C4-2B (cell line): ENCODE results near the gene CFAP20DC.

Source experiments
- H3K27ac ChIP-seq: fragments of 450-650 bp; 2 replicates; pipeline ENCODE4 v1.5.1; 2017
- CTCF ChIP-seq: fragments of 450-650 bp; conservative IDR thresholded peaks from 2 replicates; pipeline ENCODE4 v1.5.1; 2017; ENCODE audit warnings: mild to moderate bottlenecking
- ZFX ChIP-seq: fragments of 450-650 bp; IDR thresholded peaks from 2 replicates; pipeline ENCODE4 v1.6.1; 2017

Gene CFAP20DC

GRCh38 chr3:58868097-58868779, 181.6 kb downstream of the CFAP20DC start:
- TF ChIP-seq ZFX (no peak), CTCF (no peak)
- H3K27ac ChIP-seq: no peak overlapping the region

GRCh38 chr3:58867621-58868020, 182.2 kb downstream of the CFAP20DC start:
- no peak overlapping the region for H3K27ac ChIP-seq
- TF ChIP-seq CTCF (no peak), ZFX (no peak)

- no peak overlapping the region for H3K27ac ChIP-seq
- no peak for TF ChIP-seq ZFX
- no peak for TF ChIP-seq CTCF
These were observed 183.7 kb downstream of the CFAP20DC start for GRCh38 chr3:58866079-58866478.

GRCh38 chr3:58864480-58864879, 185.3 kb downstream of the CFAP20DC start:
- no peak overlapping the region for H3K27ac ChIP-seq
- no peak for TF ChIP-seq ZFX
- TF ChIP-seq CTCF: no peak

- H3K27ac ChIP-seq: no peak overlapping the region
- TF ChIP-seq CTCF (no peak), ZFX (no peak)
These were observed 186.6 kb downstream of the CFAP20DC start for GRCh38 chr3:58863206-58863605.

- no peak for TF ChIP-seq ZFX
- no peak for TF ChIP-seq CTCF
- no peak overlapping the region for H3K27ac ChIP-seq
These were observed 188.3 kb downstream of the CFAP20DC start for GRCh38 chr3:58861551-58861950.

- no peak overlapping the region for H3K27ac ChIP-seq
- no peak for TF ChIP-seq ZFX
- TF ChIP-seq CTCF: no peak
These were observed 191.7 kb downstream of the CFAP20DC start for GRCh38 chr3:58858126-58858525.
